Brain microvascular endothelial cell (primary cell): ENCODE data around the gene RIT2.

Experiments
- DNase-seq: peaks from one replicate; pipeline ENCODE4 v3.0.0-alpha.2; 2020
- H3K27ac ChIP-seq: fragments of 250-450 bp; sonication (Bioruptor Pico); 2 replicates; pipeline ENCODE4 v1.5.1; 2020; ENCODE audit warnings: mild to moderate bottlenecking, moderate library complexity
- H3K27me3 ChIP-seq: fragments of 250-450 bp; sonication (Bioruptor Pico); replicated peaks from 2 replicates; pipeline ENCODE4 v1.5.1; 2020; ENCODE audit warnings: mild to moderate bottlenecking
- H3K36me3 ChIP-seq: fragments of 250-450 bp; sonication (Bioruptor Pico); replicated peaks from 2 replicates; pipeline ENCODE4 v1.5.1; 2020; ENCODE audit warnings: mild to moderate bottlenecking
- H3K4me3 ChIP-seq: 2 replicates; pipeline ENCODE4 v1.5.1; 2011; ENCODE audit warnings: low read depth, mild to moderate bottlenecking, control low read depth, low read length, moderate library complexity
- in situ Hi-C: cut with HindIII; loops from 2 replicates; pipeline ENCODE4 v1.10.0; 2017; ENCODE audit warnings: low sequenced_read_pairs, low pct_ligation_motif_present
- TF ChIP-seq, protein P1 (sequence below): IDR thresholded peaks from 2 replicates; pipeline ENCODE4 v1.5.1; 2011; ENCODE audit warnings: low read depth, mild to moderate bottlenecking, moderate library complexity, low read length, control low read depth, inconsistent platforms; ENCODE audit errors: missing control alignments

RIT2 gene

DNA sequence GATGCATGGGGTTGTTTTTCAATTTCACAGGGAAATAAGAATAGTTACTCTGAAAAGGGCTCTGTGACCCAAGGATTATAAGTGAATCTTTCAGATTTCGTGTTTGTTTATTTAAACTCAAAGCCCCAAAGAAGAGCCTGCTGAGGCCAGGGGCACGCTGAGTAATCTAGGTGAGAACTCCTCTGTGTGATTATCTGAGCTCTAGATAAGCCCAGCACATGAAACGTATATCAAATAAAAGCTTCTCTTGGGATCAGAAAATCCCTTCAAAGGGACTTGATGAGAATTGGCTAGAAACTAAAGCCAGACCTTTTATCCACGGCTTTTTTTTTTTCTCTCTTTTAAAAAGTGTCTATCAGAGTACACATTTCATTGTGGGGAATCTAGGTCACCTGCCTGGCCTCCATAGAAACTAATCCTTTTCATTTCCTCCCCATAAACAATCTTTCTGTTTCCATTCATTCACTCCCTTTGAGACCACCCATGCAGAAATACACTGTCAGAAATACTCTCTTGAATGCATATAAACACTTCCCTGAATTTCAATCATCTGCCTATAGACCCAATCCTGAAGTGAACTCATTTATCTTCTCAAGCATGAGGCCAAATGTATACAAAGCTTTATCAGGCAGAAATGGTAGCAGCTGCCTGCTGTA is 137.4 kb downstream of the RIT2 start:
- no peaks in the 10 kb centered on the region for H3K36me3 ChIP-seq
- in situ Hi-C loops = no loop called here
- TF ChIP-seq, protein P1, sequence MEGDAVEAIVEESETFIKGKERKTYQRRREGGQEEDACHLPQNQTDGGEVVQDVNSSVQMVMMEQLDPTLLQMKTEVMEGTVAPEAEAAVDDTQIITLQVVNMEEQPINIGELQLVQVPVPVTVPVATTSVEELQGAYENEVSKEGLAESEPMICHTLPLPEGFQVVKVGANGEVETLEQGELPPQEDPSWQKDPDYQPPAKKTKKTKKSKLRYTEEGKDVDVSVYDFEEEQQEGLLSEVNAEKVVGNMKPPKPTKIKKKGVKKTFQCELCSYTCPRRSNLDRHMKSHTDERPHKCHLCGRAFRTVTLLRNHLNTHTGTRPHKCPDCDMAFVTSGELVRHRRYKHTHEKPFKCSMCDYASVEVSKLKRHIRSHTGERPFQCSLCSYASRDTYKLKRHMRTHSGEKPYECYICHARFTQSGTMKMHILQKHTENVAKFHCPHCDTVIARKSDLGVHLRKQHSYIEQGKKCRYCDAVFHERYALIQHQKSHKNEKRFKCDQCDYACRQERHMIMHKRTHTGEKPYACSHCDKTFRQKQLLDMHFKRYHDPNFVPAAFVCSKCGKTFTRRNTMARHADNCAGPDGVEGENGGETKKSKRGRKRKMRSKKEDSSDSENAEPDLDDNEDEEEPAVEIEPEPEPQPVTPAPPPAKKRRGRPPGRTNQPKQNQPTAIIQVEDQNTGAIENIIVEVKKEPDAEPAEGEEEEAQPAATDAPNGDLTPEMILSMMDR = no peak
- DNase-seq = no peak
- H3K27ac ChIP-seq = no peak overlapping the region
- H3K27me3 ChIP-seq = no peaks in the 10 kb centered on the region
- no peak overlapping the region for H3K4me3 ChIP-seq

DNA sequence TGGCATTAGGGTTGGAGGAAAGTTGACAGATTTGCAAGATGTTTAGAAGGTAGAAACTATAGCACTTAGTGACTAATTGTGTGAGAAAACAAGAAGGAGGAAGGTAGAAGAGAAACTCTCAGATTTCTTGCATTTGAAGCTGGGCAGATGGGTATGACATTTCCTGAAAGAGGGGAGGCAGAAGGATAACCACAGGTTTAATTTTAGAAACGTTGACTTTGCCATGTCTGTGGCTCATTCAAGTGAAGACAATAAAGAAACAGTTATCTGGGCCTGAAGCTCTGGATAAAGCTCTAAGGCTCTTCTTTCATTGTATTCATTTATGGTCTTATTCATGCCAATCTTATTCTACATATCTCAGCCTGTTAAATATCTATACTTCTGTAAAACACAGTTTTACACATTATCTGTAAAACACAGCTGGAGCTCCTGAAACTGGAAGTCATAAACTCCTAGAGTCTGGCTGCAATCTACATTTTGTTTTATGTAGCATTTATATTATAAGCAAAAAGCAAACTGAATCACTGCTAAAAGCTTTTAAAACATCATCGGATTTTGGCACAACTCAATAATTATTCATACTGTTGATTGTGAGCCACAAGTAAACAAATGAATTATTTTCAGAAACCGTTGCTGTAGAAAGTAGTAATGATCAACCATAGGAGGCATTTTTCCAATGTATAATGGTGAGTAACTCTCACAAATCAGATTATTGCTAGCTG is 138.5 kb downstream of the RIT2 start:
- no peak overlapping the region for H3K27ac ChIP-seq
- DNase-seq = no peak

DNA sequence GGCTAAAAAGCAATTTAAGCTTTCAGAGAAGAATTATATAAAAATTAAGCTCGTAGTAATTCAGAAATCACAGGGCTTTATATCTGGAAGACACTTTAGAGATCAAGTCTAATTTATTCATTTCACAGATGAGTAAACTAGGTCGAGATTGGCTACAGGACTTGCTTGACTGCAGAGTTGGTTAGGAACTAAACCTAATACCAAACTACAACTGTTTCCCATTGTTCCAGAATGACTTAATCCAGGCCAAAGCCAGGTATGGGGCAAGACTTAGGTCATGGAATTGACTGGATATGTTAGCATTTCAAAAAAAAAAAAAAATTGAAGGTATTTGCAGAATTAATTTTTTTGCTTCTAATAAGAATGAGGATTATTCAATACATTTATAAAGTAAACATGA is 146.1 kb downstream of the RIT2 start:
- Histone ChIP-seq H3K4me3 (no peak overlapping the region), H3K36me3 (no peaks in the 10 kb centered on the region), H3K27me3 (no peaks in the 10 kb centered on the region), H3K27ac (no peak overlapping the region)
- TF ChIP-seq, protein P1 = no peak
- no peak for DNase-seq
- in situ Hi-C loops = no loop called here

More for the DNA sequence above, 138.5 kb downstream of the RIT2 start:
- no peak overlapping the region for H3K4me3 ChIP-seq
- in situ Hi-C loops = no loop called here
- no peaks in the 10 kb centered on the region for H3K36me3 ChIP-seq
- TF ChIP-seq, protein P1 = no peak
- no peaks in the 10 kb centered on the region for H3K27me3 ChIP-seq

DNA sequence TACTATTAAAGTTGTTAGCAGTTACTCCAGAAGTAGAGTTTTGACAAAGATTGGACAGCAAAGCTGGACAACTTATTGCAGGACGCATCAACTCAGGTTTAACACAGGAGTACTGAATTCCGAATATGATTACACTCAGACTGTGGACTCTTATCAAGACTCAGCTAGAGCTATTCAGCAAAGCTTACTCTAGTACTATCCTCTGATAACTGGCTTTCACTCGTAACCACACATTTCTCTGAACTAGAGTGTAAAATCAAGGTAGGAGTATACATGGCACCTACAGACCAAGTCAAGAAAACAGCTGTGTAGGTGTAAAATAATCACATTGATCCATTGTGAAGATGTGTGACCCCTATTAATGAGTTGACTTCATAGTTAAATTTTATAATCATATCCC is 154.2 kb downstream of the RIT2 start:
- no peak overlapping the region for H3K4me3 ChIP-seq
- TF ChIP-seq, protein P1 = no peak
- DNase-seq = no peak
- no peaks in the 10 kb centered on the region for H3K36me3 ChIP-seq
- in situ Hi-C loops = no loop called here
- H3K27ac ChIP-seq = no peak overlapping the region
- no peaks in the 10 kb centered on the region for H3K27me3 ChIP-seq

DNA sequence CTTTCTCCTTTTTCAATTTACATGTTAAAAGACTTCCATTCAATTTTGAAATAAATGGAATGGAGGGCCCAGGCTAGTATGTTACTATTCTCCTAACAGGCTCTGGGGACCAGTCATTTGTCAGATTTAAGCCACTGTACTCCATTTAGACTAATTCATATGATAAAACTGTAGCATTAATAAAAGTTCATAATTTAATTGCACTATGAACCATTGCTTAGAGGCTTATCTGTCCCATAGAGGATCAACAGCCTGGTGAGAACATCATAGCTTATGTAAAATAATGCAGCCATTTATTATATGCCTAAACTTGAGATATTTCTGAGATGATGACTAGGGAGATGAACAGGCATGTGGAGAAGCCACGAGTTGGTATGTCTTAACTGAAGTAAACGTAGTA is 156.0 kb downstream of the RIT2 start:
- H3K36me3 ChIP-seq = no peaks in the 10 kb centered on the region
- H3K27me3 ChIP-seq = no peaks in the 10 kb centered on the region
- TF ChIP-seq, protein P1 = no peak
- no peak overlapping the region for H3K4me3 ChIP-seq
- DNase-seq = no peak
- in situ Hi-C loops = no loop called here
- H3K27ac ChIP-seq = no peak overlapping the region
